ENCODE data around the gene SEC24C.
"Not testable (repeated sequence)": the region's sequence is repeated elsewhere in the genome, so short reads cannot be mapped to it uniquely, and the experiment has no call there.

DNA sequence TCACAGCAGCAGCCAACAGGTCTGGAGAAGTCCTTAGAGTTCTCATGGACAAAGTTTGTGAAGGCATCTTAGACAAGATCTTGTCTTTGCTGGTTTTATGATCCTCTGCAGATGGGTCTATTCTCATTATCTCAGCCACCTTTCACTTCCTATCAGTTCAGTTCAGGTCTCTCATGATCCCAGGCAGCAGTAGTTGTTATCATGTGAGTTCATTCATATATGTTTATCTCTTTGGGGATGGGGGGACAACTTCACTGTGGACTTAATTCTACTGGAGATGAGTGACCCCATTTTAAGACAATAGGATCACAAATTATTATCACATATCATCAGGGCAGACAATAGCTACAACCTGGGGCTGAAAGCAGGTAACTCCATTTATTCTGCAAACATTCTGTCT, 40.2 kb upstream of the SEC24C start:
- TF ChIP-seq, protein P1, sequence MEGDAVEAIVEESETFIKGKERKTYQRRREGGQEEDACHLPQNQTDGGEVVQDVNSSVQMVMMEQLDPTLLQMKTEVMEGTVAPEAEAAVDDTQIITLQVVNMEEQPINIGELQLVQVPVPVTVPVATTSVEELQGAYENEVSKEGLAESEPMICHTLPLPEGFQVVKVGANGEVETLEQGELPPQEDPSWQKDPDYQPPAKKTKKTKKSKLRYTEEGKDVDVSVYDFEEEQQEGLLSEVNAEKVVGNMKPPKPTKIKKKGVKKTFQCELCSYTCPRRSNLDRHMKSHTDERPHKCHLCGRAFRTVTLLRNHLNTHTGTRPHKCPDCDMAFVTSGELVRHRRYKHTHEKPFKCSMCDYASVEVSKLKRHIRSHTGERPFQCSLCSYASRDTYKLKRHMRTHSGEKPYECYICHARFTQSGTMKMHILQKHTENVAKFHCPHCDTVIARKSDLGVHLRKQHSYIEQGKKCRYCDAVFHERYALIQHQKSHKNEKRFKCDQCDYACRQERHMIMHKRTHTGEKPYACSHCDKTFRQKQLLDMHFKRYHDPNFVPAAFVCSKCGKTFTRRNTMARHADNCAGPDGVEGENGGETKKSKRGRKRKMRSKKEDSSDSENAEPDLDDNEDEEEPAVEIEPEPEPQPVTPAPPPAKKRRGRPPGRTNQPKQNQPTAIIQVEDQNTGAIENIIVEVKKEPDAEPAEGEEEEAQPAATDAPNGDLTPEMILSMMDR (IDR thresholded peaks at IDR 0.05), result not testable (repeated sequence)
- not testable (repeated sequence) for TF ChIP-seq POLR2A (IDR thresholded peaks at IDR 0.05)
